SKM-1 treated with dmso at 0.1 percent for 144 hours (cell line): ENCODE data around the gene JOSD1.
A peak's percentile ranks its signal among the peaks of the same experiment; 100 is the strongest.

Experiments
- DNase-seq: peaks from one replicate; lab custom pipeline; 2025; ENCODE audit not compliant: unreplicated experiment; lab: John Stamatoyannopoulos, UW

The JOSD1 gene

GRCh38 chr22:38733724-38734381 lies 33.1 kb upstream of the JOSD1 start:
- DNase-seq, result no peak

- no peak for DNase-seq
Measured at GRCh38 chr22:38733329-38733723, 32.6 kb upstream of the JOSD1 start.

GRCh38 chr22:38732251-38732815 lies 31.6 kb upstream of the JOSD1 start:
- no peak for DNase-seq

- DNase-seq, result no peak
Measured at GRCh38 chr22:38731703-38732161, 31.0 kb upstream of the JOSD1 start.

- DNase-seq, result no peak
Measured at GRCh38 chr22:38730411-38730871, 29.7 kb upstream of the JOSD1 start.

- no peak for DNase-seq
Measured at GRCh38 chr22:38729946-38730345, 29.2 kb upstream of the JOSD1 start.

- DNase-seq, result no peak
Measured at GRCh38 chr22:38728871-38729796, 28.4 kb upstream of the JOSD1 start.

- no peak for DNase-seq
Measured at GRCh38 chr22:38727530-38728451, 27.0 kb upstream of the JOSD1 start.

GRCh38 chr22:38727123-38727522 lies 26.4 kb upstream of the JOSD1 start:
- no peak for DNase-seq

- DNase-seq, result no peak
Measured at GRCh38 chr22:38725900-38726655, 25.3 kb upstream of the JOSD1 start.

- peak; percentile 20 for DNase-seq
Measured at GRCh38 chr22:38724926-38725571, 24.3 kb upstream of the JOSD1 start.

GRCh38 chr22:38724176-38724575 lies 23.4 kb upstream of the JOSD1 start:
- DNase-seq, result no peak

- DNase-seq, result no peak
Measured at GRCh38 chr22:38721551-38721950, 20.8 kb upstream of the JOSD1 start.

GRCh38 chr22:38720350-38720749 lies 19.6 kb upstream of the JOSD1 start:
- DNase-seq, result no peak

- no peak for DNase-seq
Measured at GRCh38 chr22:38719196-38719595, 18.5 kb upstream of the JOSD1 start.

GRCh38 chr22:38718414-38718813 lies 17.7 kb upstream of the JOSD1 start:
- DNase-seq, result no peak

GRCh38 chr22:38717244-38717643 lies 16.5 kb upstream of the JOSD1 start:
- DNase-seq, result no peak

- DNase-seq, result no peak
Measured at GRCh38 chr22:38716826-38717225, 16.1 kb upstream of the JOSD1 start.

GRCh38 chr22:38716271-38716670 lies 15.5 kb upstream of the JOSD1 start:
- no peak for DNase-seq
